DMS 273 treated with DMSO at 0.1 percent for 48 hours (cell line): ENCODE measurements around the gene ZNF212.
A peak's percentile ranks its signal among the peaks of the same experiment; 100 is the strongest.

ENCODE experiments used
- DNase-seq: peaks from one replicate; lab custom pipeline; 2025; lab: John Stamatoyannopoulos, UW

Gene ZNF212

DNA sequence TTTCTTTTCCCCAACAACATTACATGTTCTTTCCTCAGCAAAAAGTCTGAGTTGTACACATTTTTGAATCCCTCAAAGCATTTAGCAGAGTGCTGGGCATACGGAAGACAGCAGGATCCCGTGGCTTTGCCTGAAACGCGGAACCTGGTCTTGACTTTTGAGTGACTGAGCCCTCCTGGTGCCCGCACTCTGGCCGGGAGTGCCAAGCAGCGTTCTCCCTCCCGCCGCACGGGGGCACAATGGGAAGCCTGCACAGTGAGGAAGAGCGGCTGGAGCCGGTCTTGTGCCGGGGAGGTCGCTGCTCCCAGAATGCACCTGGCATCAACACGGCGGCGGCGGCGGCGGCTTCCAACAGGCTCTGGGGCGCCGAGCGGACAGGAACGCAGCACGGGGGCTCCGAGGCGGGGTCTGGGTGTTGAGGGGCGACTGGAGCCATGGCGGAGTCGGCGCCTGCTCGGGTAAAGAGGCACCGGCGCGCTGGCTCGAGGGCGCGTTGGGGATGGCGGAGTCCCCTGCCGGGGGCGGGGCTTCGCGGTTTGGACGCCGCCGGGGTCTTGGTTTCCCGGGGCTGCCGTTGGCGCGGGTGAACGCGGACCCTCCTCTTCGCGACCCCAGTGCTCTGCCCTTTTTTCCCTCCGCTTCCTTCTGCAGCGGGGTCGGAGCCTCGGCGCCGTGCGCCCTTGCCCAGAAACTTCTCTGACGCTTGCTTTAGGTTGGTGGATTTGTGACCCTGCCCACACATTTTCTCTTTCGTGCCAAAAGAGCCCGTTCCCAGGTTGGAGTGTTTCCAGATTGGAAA lies at the start of gene ZNF212:
ZNF212 (plus strand) TSS at position 307 of the 799 bp plus-strand sequence; CDS start at position 435, 128 bp downstream.
- DNase-seq = peak; percentile 99

DNA sequence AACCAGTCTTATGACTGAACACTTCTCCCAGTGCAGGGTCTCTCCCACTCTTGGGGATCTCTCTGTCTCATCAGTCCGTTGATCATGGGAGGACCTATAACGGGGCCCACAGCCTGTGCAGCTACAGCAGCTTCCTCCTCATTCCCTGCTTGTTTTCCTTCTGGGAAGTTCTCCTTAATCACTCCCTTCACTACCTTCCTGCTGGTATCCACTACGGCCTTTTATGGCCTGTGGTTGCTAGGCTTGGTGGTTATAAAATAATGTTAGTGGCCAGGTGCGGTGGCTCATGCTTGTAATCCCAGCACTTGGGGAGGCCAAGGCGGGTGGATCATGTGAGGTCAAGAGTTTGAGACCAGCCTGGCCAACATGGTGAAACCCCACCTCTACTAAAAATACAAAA lies 47.6 kb upstream of the ZNF212 start:
- no peak for DNase-seq

DNA sequence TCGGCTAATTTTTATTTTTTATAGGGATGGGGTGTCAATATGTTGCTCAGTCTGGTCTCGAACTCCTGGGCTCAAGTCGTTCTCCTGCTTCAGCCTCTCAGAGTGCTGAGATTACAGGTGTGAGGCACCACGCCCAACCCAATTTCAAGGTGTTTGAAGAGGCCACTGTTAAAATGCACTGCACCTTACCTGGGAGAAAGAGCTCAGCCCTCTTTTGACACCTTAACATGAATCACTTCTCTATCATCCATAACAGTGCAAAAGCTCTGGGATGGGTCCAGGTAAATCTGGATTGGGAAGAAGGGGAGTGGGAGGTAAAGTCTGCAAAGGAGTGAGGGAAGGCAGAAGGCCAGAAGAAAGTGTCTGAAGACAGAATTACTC lies 44.7 kb upstream of the ZNF212 start:
- no peak for DNase-seq

- DNase-seq = peak; percentile 99
Measured at GRCh38 chr7:149195180-149196150, 44.0 kb upstream of the ZNF212 start, which contains the start of gene ZNF282. ZNF282 (plus strand) TSS chr7:149195546; CDS start chr7:149195590, 44 bp downstream.

DNA sequence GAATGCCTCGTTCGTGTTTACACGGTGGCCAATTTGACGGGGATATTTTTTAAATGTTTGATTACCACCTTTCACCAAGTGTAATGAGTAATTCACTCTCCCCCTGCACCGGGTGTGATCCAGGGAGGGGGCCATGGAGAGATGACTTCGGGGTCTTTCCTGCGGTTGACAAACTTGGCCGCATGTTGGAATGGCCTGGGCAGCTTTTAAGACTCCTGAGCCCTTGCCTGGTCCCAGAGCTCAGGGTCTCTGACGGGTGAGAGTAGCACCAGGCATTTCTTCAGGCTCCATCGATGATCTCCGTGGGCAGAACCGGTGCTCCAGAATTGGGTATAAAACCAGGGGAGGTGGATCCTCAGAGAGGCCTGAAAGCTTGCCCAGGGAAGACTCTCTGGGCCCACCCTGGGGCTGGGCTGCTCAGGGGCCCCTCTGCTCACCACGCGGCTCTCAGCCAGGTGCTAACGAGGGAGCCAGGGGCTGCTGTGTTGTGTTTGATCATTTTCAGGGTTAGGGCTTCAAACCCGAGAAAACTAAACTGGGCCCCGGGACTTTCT lies 43.2 kb upstream of the ZNF212 start:
- DNase-seq = no peak

DNA sequence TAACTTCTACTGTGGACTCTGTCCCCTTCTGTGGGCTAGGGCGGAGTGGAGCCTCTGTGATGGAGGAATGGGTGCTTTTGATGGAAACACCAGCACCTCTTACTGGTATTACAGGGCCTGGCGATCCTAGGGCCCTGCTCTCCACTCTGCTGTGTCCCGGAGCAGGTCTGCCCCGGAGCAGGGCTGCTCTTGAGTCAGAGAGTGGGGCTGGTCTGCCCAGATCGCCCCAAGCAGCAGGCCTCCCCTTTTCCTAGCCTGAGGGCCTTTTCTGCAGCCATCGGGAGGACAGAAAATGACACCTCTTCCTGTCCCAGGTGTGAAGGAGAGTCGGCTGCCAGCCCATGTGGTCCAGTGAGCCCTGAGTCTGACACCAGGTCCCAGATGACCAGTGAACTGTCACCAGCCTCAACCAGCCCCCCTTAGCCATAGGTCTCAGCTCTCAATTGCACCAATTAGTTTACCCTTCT lies 42.7 kb upstream of the ZNF212 start:
- no peak for DNase-seq

- DNase-seq = no peak
Measured at GRCh38 chr7:149197675-149198074, 41.8 kb upstream of the ZNF212 start.

GRCh38 chr7:149198161-149198816 lies 41.2 kb upstream of the ZNF212 start:
- DNase-seq = no peak

DNA sequence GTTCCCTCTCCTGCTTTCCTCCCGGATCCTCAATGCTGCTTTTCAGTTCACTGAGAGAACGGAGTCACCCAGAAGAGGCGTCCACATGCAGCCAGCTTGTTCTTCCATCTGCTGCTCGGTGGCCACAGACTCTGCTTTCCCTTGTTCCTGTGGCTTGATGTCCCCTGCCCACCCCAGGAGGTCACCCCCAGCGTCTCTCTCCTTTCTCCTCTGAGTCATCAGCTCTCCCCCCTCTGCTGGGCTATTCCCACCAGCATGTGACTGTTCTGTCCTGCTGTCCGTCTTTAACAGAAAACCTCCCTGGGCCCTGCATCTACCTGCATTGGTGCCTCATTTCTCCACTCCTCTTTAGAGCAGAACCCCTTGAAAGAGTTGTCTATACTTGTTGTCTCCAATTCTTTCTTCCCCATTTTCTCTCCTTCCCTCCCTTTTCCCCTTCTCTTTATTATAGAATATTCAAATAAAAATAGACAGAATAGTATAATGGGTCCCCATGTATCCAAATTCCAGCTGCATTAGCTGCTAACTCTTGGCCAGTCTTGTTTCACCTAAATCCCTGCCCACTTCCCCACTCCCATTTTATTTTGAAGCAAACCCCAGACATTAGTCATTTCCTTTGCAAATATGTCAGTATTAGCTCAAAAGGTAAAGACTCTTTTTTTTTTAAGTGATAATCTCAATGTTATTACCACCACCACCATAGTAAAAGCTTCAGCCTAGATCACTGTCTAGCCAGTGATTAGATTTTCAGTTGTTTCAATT lies 40.0 kb upstream of the ZNF212 start:
- DNase-seq = no peak

- no peak for DNase-seq
Measured at GRCh38 chr7:149202831-149203231, 36.6 kb upstream of the ZNF212 start.

DNA sequence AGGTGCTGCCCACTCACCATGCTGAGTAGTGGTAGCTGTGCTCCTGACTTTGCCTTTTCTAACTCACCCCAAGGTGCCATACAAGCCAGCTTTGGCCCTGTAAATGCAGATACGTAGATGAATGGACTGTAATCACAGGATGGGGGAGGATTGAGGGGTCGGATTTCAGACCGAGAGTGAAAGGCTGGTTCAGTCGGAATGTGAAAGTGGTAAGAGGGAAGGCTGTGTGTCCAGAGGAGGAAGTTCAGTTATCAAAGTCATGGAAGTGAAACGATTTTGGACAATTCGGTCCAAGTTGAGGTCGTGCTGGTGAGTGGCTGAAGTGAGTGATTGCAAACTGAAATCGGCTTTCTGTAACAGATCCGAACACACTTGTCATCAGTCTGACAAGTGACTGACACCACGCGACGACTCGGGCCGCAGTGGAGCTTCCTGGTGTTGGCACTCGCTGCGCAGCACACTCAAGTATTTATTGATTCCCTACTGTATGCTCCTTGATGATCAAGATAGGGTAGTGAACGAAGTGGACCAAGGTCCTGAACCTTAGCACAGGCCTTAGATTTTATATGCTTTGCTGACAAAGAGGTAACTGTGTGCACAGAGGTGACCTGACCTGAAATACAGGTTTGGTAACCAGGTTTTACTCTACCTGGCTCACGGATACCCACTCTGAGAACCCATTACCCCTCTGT lies 33.6 kb upstream of the ZNF212 start:
- no peak for DNase-seq

- no peak for DNase-seq
Measured at GRCh38 chr7:149207324-149208035, 32.0 kb upstream of the ZNF212 start.

DNA sequence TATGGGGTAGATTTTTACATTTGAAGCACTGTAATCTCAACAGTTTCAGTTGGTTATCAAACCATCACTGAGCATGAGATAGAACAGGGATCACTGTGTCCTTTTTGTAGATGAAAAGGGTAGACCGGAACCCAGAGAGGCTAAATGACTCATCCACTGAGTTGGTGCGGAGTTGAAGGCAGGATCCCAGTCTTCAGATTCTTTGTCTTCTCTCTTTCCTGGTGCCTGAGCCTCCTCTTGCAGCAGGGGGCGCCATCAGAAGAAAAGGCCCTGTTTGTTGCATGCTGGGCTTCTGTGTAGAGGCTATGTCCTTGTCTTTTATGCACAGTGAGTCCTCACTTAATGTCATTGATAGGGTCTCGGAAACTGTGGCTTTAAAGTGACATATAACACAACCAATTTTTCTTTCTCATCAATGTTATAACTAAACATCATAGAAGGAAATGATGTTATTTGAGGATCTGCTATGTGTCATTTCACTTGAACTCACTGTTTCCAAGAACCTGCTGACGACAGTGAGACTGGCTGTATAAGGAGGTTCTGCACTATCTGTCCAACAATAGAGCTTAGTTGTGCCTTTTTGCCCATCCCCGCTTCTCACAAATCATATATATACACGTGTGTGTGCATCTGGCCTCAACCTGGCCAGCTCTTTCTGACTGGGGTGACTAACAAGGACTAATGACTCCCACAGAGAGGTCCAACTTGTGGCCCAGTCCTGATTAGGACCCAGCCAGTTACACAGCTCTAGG lies 29.8 kb upstream of the ZNF212 start:
- DNase-seq = peak; percentile 81

DNA sequence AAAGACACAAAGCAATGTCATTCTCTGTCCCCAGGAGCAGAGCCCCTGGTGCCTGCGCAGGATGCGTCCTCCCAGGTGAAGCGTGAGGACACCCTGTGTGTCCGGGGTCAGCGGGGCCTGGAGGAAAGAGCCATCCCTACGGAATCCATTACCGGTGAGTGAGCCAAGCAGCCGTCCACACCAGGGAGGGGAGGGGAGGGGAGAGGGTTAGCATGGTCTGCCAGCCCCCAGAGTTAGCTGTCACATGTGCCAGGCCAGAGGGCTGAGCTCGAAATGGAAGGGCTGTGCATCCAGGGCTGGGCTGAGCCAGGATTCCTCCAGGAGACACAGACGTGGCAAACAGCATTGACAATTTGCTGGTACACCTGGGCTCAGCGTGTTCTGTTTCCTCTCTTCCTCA lies 28.9 kb upstream of the ZNF212 start:
- DNase-seq = no peak

GRCh38 chr7:149214020-149214720 lies 25.3 kb upstream of the ZNF212 start:
- DNase-seq = no peak

- DNase-seq = no peak
Measured at GRCh38 chr7:149216402-149216801, 23.0 kb upstream of the ZNF212 start.

GRCh38 chr7:149217570-149217969 lies 21.9 kb upstream of the ZNF212 start:
- no peak for DNase-seq
